ENCODE measurements around the gene SAPCD2.
"Not testable (repeated sequence)": the region's sequence is repeated elsewhere in the genome, so short reads cannot be mapped to it uniquely, and the experiment has no call there.

Gene SAPCD2

GRCh38 chr9:137064880-137065164 is 5.5 kb downstream of the SAPCD2 start:
- H3K4me1 ChIP-seq (ENCODE audit: control insufficient read depth, low read length): peaks cover 25% of the 10 kb centered on the region
- H3K4me3 ChIP-seq (ENCODE audit: low read length): no peak overlapping the region
- peaks cover 38% of the 10 kb centered on the region for H3K79me2 ChIP-seq (ENCODE audit: control insufficient read depth, low read length)
- peaks cover 13% of the 10 kb centered on the region for H4K20me1 ChIP-seq (ENCODE audit: control insufficient read depth, insufficient read depth, low read depth, low read length)
- peaks cover 31% of the 10 kb centered on the region for H3K36me3 ChIP-seq (ENCODE audit: control insufficient read depth, low read length)
- H3K27ac ChIP-seq (ENCODE audit: low read depth, low read length): no peak overlapping the region
- no peaks in the 10 kb centered on the region for H3K9me2 ChIP-seq (replicated peaks; ENCODE audit: control insufficient read depth, low read length)
- no peaks in the 10 kb centered on the region for H3K9me3 ChIP-seq (ENCODE audit: control insufficient read depth, insufficient read depth, low read length)
- peaks cover 12% of the 10 kb centered on the region for H3F3A ChIP-seq (ENCODE audit: control insufficient read depth, insufficient read depth)
- TF ChIP-seq, protein P1, sequence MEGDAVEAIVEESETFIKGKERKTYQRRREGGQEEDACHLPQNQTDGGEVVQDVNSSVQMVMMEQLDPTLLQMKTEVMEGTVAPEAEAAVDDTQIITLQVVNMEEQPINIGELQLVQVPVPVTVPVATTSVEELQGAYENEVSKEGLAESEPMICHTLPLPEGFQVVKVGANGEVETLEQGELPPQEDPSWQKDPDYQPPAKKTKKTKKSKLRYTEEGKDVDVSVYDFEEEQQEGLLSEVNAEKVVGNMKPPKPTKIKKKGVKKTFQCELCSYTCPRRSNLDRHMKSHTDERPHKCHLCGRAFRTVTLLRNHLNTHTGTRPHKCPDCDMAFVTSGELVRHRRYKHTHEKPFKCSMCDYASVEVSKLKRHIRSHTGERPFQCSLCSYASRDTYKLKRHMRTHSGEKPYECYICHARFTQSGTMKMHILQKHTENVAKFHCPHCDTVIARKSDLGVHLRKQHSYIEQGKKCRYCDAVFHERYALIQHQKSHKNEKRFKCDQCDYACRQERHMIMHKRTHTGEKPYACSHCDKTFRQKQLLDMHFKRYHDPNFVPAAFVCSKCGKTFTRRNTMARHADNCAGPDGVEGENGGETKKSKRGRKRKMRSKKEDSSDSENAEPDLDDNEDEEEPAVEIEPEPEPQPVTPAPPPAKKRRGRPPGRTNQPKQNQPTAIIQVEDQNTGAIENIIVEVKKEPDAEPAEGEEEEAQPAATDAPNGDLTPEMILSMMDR (IDR thresholded peaks at IDR 0.05; ENCODE audit: low read depth, low read length, poor library complexity, severe bottlenecking): no peak
- TF ChIP-seq EZH2phosphoT487 (IDR thresholded peaks at IDR 0.05; ENCODE audit: borderline replicate concordance, low read length): no peak
- H3K27me3 ChIP-seq (ENCODE audit: control insufficient read depth, low read length): no peaks in the 10 kb centered on the region
- no peak overlapping the region for H3K4me2 ChIP-seq (ENCODE audit: low read length)

DNA sequence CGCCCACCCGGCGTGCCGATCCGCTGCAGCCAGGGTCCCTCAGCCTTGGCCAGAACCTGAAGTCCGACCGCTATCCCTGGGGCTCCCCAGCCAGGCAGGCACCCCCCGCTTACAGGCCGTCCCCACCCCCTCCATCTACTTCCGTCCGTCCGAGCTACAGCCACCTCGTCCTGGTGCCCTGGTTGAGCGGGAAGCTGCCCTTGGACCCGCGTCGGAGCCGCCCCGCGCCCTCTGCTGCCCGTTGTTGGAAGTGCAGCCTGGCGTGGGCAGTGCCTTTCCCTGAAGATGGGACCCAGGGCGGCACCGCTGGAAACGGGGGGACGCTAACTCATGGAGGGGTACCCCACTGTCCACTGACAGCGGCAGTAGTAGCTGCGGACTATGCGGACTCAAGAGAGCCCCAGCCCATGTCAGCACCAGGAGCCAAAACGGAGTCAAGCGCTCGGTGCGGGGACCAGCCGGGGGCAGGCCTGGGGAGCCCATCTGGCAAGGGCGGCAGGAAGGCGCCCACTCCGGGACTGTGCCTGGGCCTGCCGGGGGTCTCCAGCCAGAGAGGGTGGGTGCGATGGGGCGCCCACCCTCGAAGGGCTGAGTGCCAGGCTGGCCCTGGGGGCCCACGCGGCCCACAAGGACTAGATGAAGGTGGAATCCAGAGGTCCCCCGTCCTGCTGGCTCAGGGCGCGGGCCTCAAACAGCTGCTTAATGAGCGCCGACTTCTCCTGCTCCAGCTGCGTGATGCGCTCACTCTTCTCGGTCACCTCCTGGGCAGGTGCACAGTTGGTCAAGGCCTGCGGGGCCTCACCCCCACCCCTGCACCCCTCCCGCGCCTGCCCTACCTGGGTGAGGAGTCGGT is 6.1 kb downstream of the SAPCD2 start:
- H4K20me1 ChIP-seq (ENCODE audit: control insufficient read depth, insufficient read depth, low read depth, low read length): peaks cover 13% of the 10 kb centered on the region
- H3K4me1 ChIP-seq (ENCODE audit: control insufficient read depth, low read length): peaks cover 24% of the 10 kb centered on the region
- H3K9me2 ChIP-seq (replicated peaks; ENCODE audit: control insufficient read depth, low read length): no peaks in the 10 kb centered on the region
- H3K4me2 ChIP-seq (ENCODE audit: low read length): no peak overlapping the region
- TF ChIP-seq EZH2phosphoT487 (IDR thresholded peaks at IDR 0.05; ENCODE audit: borderline replicate concordance, low read length): no peak
- TF ChIP-seq, protein P1 (IDR thresholded peaks at IDR 0.05; ENCODE audit: low read depth, low read length, poor library complexity, severe bottlenecking): peak; percentile 95
- H3F3A ChIP-seq (ENCODE audit: control insufficient read depth, insufficient read depth): peaks cover 12% of the 10 kb centered on the region
- peaks cover 31% of the 10 kb centered on the region for H3K36me3 ChIP-seq (ENCODE audit: control insufficient read depth, low read length)
- H3K4me3 ChIP-seq (ENCODE audit: low read length): no peak overlapping the region
- no peaks in the 10 kb centered on the region for H3K27me3 ChIP-seq (ENCODE audit: control insufficient read depth, low read length)
- peaks cover 33% of the 10 kb centered on the region for H3K79me2 ChIP-seq (ENCODE audit: control insufficient read depth, low read length)
- no peak overlapping the region for H3K27ac ChIP-seq (ENCODE audit: low read depth, low read length)
- H3K9me3 ChIP-seq (ENCODE audit: control insufficient read depth, insufficient read depth, low read length): no peaks in the 10 kb centered on the region

- Histone ChIP-seq H3K27ac (ENCODE audit: low read depth, low read length) (no peak overlapping the region), H3K4me3 (ENCODE audit: low read length) (no peak overlapping the region), H3K9me3 (ENCODE audit: control insufficient read depth, insufficient read depth, low read length) (no peaks in the 10 kb centered on the region), H3K27me3 (ENCODE audit: control insufficient read depth, low read length) (no peaks in the 10 kb centered on the region; the same call in 1 of the 2 replicates), H3K4me1 (ENCODE audit: control insufficient read depth, low read length) (peaks cover 16% of the 10 kb centered on the region), H3K79me2 (ENCODE audit: control insufficient read depth, low read length) (peaks cover 25% of the 10 kb centered on the region), H4K20me1 (ENCODE audit: control insufficient read depth, insufficient read depth, low read depth, low read length) (peaks cover 5% of the 10 kb centered on the region), H3K9me2 (replicated peaks; ENCODE audit: control insufficient read depth, low read length) (no peaks in the 10 kb centered on the region), H3F3A (ENCODE audit: control insufficient read depth, insufficient read depth) (peaks cover 12% of the 10 kb centered on the region), H3K36me3 (ENCODE audit: control insufficient read depth, low read length) (peaks cover 31% of the 10 kb centered on the region), H3K4me2 (ENCODE audit: low read length) (no peak overlapping the region)
- TF ChIP-seq, protein P1 (IDR thresholded peaks at IDR 0.05; ENCODE audit: low read depth, low read length, poor library complexity, severe bottlenecking): no peak
- no peak for TF ChIP-seq EZH2phosphoT487 (IDR thresholded peaks at IDR 0.05; ENCODE audit: borderline replicate concordance, low read length)
These were observed 6.9 kb downstream of the SAPCD2 start for GRCh38 chr9:137063311-137064026.

GRCh38 chr9:137062798-137063197 is 7.6 kb downstream of the SAPCD2 start:
- H3K27ac ChIP-seq (ENCODE audit: low read depth, low read length); H3K9me3 ChIP-seq (ENCODE audit: control insufficient read depth, insufficient read depth, low read length); H3K9me2 ChIP-seq (replicated peaks; ENCODE audit: control insufficient read depth, low read length); H3F3A ChIP-seq (ENCODE audit: control insufficient read depth, insufficient read depth); H3K4me1 ChIP-seq (ENCODE audit: control insufficient read depth, low read length); H3K27me3 ChIP-seq (ENCODE audit: control insufficient read depth, low read length); H4K20me1 ChIP-seq (ENCODE audit: control insufficient read depth, insufficient read depth, low read depth, low read length); H3K4me2 ChIP-seq (ENCODE audit: low read length); H3K4me3 ChIP-seq (ENCODE audit: low read length): not testable (repeated sequence)
- peaks cover 31% of the 10 kb centered on the region for H3K36me3 ChIP-seq (ENCODE audit: control insufficient read depth, low read length)
- H3K79me2 ChIP-seq (ENCODE audit: control insufficient read depth, low read length): peaks cover 20% of the 10 kb centered on the region
